Daoy (cell line): Measurements from ENCODE around the gene LEF1. TPM values are rescaled to one million over a fixed set of nuclear protein-coding genes. Genes with fewer than 3 reads are reported as not detected.

ENCODE experiments used
- DNase-seq: peaks from one replicate; pipeline ENCODE4 v3.0.0-alpha.2; 2015; ENCODE audit warnings: low read depth
- total RNA-seq: library from RNA; depleted of rRNA; stranded (reverse); fragments of >200 nt; shearing (Covaris generic); gene quantifications from 2 replicates; pipeline ENCODE4 v1.2.3, GENCODE V29; 2014

The LEF1 gene
- total RNA-seq, 1 experiment from 2014 or later: 19.7 TPM

GRCh38 chr4:108113229-108113628 is 55.5 kb downstream of the LEF1 start:
- DNase-seq: no peak

GRCh38 chr4:108111781-108112180 is 57.0 kb downstream of the LEF1 start:
- DNase-seq: no peak

GRCh38 chr4:108110450-108110849 is 58.3 kb downstream of the LEF1 start:
- DNase-seq: no peak

- DNase-seq: no peak
Measured at GRCh38 chr4:108109997-108110416, 58.7 kb downstream of the LEF1 start.

GRCh38 chr4:108109111-108109510 is 59.6 kb downstream of the LEF1 start:
- DNase-seq: no peak

- DNase-seq: no peak
Measured at GRCh38 chr4:108107729-108108382, 60.9 kb downstream of the LEF1 start.

GRCh38 chr4:108107101-108107500 is 61.6 kb downstream of the LEF1 start:
- no peak for DNase-seq

- DNase-seq: no peak
Measured at GRCh38 chr4:108106186-108106585, 62.5 kb downstream of the LEF1 start.

- no peak for DNase-seq
Measured at GRCh38 chr4:108103099-108103862, 65.5 kb downstream of the LEF1 start.

GRCh38 chr4:108100827-108101226 is 67.9 kb downstream of the LEF1 start:
- peak; percentile 3 for DNase-seq

- no peak for DNase-seq
Measured at GRCh38 chr4:108099838-108100237, 68.9 kb downstream of the LEF1 start.

GRCh38 chr4:108097990-108098553 is 70.7 kb downstream of the LEF1 start:
- no peak for DNase-seq

GRCh38 chr4:108094923-108095482 is 73.7 kb downstream of the LEF1 start:
- no peak for DNase-seq

GRCh38 chr4:108094131-108094530 is 74.6 kb downstream of the LEF1 start:
- no peak for DNase-seq

- no peak for DNase-seq
Measured at GRCh38 chr4:108092288-108092687, 76.4 kb downstream of the LEF1 start.

- DNase-seq: no peak
Measured at GRCh38 chr4:108087293-108087967, 81.3 kb downstream of the LEF1 start.

- no peak for DNase-seq
Measured at GRCh38 chr4:108081256-108081655, 87.5 kb downstream of the LEF1 start.

GRCh38 chr4:108080747-108081146 is 88.0 kb downstream of the LEF1 start:
- DNase-seq: no peak

- DNase-seq: no peak
Measured at GRCh38 chr4:108078024-108078733, 90.6 kb downstream of the LEF1 start.

- DNase-seq: no peak
Measured at GRCh38 chr4:108072300-108072699, 96.4 kb downstream of the LEF1 start.

- no peak for DNase-seq
Measured at GRCh38 chr4:108070775-108071174, 98.0 kb downstream of the LEF1 start.

- DNase-seq: no peak
Measured at GRCh38 chr4:108068442-108068841, 100.3 kb downstream of the LEF1 start.
